ENCODE results near the gene INSR.

DNA sequence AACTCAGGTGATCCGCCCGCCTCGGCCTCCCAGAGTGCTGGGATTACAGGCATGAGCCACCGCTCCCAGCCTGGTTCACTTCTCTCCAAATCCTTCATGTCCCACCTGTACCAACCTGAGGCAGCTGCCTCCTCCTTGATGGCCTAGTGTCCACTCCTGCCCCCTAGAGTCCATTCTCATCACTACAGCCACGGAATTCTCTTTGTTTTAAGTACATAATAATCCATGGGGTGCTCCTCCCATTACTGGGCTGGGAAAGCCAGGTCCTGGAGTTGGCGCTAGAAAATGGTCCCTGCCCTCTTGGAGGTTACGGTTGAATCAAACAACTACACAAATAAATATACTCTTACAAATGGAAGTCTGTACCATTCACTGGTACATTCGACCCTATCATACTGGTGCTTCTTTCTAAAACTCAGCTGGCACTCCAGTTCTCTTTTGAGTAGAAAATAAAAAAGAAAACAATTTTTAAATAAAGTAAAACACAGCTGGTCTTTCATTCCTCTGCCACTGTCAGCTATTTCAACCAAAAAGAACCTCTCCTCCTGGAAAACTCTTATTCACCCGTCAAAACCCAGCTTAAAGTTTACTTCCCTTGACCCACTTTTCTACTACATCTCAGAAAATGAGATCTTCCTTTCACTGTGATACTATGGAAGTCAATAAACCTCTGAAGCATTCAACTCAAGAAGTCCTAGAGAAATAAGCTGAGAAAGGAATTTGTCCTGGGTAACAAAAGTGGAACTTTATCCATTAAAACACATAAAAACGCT, 32.1 kb upstream of the INSR start:
- TF ChIP-seq CTCF (IDR thresholded peaks at IDR 0.05; ENCODE audit: borderline replicate concordance, extremely low read depth, low read length, poor library complexity, severe bottlenecking): peak; percentile 68
- TF ChIP-seq EZH2 (IDR thresholded peaks at IDR 0.05; ENCODE audit: borderline replicate concordance, low read depth, low read length, severe bottlenecking): no peak

Data from DND-41 (cell line).